ENCODE results near the gene LRRC74B.
"Not testable (repeated sequence)": the region's sequence is repeated elsewhere in the genome, so short reads cannot be mapped to it uniquely, and the experiment has no call there.

LRRC74B gene

DNA sequence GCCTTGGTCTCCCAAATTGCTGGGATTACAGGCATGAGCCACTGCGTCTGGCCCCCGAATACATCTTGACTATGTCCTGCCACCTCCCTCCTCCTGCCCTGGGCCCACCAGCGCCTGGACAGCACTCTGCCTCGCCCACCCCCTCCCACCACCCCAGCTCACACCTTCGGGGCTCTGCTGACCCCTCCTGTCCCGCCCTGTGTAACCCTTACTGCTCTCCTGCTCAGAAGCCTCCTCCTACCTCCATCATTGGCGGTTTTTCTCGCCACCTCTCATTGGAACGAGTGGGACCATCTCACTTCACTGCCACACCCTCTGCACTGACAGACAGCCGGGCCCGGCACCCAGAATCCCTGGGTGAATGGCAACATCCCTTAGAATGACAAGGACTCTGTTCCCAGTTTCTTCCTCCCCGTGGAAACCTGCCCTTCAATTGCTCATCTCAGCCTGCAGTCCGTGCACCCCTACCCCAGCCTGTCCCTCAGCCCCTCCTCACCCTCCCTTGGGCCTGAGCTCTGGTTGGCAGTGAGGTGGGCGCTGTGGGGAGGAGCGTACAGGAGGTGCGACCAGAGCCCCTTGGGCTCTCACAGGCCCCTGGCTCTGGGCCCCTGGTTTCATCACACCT is 32.2 kb downstream of the LRRC74B start:
- DNase-seq (ENCODE audit: low read depth) = no peak

DNA sequence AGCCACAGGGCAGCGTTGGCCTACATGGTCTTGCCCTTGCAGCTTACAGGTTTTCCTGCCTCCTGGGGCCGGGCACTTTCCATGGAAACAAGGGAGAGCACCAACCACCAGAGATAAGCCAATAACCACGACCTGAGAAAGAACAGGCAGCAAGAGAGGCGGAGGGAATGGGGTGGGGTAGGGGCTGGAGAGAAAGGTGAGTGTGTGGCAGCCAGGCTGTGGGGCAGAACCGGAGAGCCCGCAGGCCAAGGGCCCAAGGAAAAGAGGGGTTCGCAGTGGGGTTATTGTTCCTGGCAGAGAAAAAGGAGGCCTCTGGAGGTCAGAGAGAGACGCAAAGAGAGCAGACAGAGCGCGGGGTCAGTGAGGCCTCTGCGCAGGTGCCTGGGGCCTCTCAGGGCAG is 33.2 kb downstream of the LRRC74B start:
- no peak for DNase-seq (ENCODE audit: low read depth)

DNA sequence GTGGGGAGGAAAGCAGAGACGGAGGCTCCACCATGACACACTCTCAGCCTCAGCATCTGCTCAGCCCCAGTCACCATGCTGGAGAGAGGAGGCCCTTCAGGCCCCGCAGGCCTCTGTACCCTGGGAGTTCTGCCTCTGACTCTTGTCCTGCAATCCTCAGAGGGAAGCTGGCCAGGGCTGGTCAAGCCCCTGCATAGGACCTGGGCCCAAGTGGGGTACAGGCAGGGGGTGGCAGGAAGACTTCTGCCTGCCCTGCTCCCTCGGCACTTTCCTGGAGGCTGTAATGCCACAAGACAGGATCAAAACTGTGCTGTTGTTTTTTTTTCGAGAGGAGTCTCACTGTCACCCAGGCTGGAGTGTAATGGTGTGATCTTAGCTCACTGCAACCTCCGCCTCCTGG is 33.7 kb downstream of the LRRC74B start:
- no peak for DNase-seq (ENCODE audit: low read depth)

DNA sequence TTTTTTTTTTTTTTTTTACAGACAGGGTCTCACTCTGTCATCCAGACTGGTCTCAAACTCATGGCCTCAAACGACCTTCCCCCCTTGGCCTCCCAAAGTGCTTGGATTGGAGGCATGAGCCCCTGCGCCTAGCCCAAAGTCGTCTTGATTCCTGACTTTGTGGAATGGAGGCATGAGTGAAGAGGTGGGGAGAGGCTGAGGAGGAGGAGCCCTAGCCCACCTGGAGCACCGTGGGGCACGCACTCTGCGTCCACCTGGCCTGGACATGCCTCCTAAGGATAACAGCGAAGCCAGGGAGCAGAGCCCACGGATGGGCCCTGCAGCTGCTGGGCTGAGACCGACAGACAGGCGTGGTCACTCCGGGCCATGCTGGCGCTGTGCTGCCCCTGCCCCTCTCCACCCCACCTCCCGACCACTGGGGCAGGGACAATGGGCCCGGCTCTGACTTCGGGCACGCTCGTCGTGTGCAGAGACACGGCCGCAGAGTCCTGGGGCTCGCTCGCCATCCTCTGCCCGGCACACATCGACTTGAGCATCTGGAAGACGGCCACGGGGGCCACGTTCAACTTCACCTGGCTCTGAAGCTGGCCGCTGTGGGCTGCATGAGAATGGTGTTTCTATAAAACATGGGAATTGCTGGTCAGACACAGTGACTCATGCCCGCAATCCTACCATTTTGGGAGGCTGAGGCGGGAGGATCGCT is 34.8 kb downstream of the LRRC74B start:
- DNase-seq (ENCODE audit: low read depth) = no peak

DNA sequence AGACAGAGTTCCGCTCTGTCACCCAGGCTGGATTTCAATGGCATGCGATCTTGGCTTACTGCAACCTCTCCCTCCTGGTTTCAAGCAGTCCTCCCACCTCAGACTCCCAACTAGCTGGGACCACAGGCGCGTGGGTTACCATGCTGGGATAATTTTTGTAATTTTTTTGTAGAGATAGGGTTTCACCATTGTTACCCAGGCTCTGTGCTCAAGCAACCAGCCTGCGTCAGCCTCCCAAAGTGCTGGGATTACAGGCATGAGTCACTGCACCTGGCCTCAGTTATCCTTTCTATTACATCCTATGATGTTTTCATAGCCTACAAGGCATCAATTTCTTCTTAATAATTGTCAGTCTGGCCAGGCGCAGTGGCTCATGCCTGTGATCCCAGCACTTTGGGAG is 36.5 kb downstream of the LRRC74B start:
- DNase-seq (ENCODE audit: low read depth) = no peak

DNA sequence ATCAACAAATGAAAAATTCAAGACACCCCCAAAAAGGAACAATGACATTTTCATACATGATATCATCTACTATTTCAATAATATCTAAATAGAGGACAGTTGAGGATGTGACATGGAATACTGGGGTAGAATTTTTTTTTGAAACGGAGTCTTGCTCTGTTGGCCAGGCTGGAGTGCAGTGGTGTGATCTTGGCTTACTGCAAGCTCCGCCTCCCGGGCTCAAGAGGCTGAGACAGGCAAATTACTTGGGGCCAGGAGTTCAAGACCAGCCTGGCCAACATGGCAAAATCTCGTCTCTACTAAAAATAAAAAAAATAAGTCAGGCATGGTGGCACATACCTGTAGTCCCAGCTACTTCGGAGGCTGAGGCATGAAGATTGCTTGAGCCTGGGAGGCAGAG is 41.4 kb downstream of the LRRC74B start:
- DNase-seq (ENCODE audit: low read depth) = no peak

DNA sequence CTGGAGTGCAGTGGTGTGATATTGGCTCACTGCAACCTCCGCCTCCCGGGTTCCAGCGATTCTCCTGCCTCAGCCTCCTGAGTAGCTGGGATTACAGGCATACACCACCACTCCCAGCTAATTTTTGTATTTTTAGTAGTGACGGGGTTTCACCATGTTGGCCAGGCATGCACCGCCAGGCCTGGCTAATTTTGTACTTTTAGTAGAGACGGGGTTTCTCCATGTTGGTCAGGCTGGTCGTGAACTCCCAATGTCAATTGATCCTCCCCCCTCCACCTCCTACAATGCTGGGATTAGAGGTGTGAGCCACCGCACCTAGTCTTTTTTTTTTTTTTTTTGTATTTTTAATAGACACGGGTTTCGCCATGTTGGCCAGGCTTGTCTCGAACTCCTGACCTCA is 42.2 kb downstream of the LRRC74B start:
- DNase-seq (ENCODE audit: low read depth) = not testable (repeated sequence)

DNA sequence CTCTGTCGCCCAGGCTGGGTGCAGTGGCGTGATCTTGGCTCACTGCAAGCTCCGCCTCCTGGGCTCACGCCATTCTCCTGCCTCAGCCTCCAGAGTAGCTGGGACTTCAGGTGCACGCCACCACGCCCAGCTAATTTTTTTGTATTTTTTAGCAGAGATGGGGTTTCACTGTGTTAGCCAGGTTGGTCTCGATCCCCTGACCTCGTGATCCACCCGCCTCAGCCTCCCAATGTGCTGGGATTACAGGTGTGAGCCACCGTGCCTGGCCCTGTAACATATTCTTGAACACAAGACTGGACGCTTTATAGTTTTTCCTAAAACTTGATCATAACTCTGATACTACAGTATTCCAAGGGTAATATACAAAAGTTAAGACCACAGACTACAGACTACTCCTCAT is 45.5 kb downstream of the LRRC74B start:
- not testable (repeated sequence) for DNase-seq (ENCODE audit: low read depth)

DNA sequence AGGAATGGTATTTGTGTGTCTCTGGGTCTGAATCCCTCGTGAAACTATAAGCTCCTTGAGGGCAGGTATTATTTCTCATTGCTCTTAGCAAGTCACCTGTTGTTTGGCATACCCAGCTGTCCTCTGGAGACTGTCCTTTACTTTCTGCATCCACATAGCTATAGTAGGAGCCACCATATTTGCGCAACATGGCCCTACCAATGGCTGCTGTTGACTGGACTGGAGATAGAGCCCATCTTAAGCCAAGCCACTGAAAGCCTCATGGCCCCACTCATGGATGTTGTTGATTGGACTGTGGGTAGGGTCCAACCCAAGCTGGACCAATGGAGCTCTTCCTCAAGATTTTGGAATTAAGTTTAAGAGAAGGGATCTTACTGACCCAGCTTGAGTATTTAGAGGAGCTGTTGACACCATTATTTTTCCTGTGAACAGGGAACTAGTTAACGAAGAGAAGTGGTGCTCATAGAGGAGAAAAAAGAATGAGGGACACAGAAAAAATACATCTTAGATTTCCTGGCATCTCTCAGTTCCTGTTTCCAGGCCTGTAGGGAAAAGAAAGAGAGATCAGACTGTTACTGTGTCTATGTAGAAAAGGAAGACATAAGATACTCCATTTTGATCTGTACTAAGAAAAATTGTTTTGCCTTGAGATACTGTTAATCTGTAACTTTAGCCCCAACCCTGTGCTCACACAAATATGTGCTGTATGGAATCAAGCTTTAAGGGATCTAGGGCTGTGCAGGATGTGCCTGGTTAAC is 47.2 kb downstream of the LRRC74B start:
- DNase-seq (ENCODE audit: low read depth) = no peak

DNA sequence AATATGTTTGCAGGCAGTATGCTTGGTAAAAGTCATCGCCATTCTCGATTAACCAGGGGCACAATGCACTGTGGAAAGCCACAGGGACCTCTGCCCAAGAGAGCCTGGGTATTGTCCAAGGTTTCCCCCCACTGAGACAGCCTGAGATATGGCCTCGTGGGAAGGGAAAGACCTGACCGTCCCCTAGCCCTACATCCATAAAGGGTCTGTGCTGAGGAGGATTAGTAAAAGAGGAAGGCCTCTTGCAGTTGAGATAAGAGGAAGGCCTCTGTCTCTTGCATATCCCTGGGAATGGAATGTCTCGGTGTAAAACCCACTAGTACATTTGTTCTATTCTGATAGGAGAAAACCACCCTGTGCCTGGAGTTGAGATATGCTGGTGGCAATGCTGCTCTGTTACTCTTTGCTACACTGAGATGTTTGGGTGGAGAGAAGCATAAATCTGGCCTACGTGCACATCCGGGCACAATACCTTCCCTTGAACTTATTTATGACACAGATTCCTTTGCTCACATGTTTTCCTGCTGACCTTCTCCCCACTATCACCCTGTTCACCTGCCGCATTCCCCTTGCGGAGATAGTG is 47.9 kb downstream of the LRRC74B start:
- not testable (repeated sequence) for DNase-seq (ENCODE audit: low read depth)

DNA sequence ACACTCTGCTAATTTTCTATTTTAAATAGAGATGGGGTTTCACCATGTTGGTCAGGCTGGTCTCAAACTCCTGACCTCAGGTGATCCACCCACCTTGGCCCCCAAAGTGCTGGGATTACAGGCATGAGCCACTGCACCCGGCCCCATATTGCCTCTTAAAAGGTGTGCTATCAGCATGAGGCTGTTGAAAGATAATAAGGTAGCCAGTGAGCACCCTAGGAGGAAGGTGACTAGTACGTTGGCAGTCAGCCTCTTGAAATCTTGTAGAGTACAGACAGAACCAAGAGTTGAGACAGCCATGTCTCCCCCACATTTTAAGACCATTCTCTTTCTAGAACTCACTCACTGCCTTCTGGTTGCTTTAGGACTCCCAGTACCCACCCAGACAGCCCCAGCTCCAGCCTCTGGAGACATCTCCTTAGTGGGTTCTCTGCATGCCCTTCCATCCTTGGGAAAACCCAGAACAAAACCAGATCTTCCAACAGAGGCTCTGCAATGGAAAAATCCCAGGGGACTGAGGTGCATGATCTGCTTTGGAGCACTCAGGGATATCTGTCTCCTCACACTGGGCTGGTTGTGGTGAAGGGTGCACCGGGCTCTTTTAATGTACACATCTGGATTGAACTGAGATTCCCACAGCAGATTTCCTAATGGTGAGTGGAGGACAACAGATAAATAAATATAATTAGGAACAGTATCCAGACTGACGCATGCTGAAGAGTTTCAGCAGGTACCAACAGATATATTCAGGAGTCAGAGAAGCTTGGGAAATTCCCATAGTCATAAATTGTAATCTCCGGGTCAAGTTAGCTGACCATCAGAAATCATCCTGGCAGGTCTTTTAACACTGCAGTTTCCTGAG is 49.4 kb downstream of the LRRC74B start:
- no peak for DNase-seq (ENCODE audit: low read depth)

DNA sequence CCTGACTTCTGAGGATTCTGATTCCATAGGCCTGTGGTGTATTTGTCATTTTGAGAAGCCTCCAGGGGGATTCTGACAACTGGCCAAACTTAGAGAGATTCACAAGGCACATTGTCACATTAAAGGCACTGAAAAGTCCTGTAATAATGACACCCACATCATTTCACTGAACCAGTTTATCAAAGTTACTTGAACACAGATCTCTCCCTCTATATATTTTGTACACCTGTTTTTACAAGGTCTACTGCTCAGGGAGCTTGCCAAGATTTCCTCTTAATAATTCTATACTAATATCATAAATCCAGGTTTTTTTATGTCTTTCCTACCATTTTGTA is 50.0 kb downstream of the LRRC74B start:
- DNase-seq (ENCODE audit: low read depth) = no peak

DNA sequence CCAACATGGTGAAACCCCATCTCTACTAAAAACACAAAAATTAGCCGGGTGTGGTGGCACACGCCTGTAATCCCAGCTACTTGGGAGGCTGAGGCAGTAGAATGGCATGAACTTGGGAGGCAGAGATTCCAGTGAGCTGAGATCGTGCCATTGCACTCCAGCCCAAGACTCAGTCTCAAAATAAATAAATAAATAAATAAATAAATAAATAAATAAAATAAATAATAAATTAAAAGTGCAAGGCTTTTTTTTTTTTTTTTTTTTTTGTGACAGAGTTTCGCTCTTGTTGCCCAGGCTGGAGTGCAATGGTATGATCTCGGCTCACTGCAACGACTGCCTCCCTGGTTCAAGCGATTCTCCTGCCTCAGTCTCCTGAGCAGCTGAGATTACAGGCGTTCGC is 51.1 kb downstream of the LRRC74B start:
- DNase-seq (ENCODE audit: low read depth) = not testable (repeated sequence)

DNA sequence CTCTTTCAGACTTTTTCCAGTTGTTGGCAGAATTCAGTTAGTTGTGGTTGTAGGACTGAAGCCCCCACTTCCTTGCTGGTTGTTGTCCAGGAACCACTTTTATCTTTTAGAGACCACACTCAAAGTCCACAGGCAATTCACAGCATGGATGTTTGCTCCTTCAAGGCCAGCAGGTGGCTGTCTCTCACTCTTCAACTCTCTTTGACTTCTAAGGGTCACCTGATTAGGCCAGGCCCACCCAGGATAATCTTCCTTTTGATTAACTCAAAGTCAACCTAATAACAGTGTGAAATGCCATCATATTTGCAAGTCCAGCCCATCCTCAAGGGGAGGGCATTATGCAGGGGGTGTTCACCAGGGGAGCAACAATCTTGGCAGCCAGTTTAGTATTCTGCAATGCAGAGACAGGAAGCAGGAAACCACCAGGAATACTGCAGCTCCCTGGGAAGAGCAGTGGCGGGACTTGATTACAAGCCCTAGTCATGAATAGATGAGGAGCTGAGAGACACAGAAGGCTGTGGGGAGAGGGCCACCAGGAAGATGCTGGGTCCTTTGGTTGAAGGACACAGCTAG is 52.4 kb downstream of the LRRC74B start:
- DNase-seq (ENCODE audit: low read depth) = no peak

DNA sequence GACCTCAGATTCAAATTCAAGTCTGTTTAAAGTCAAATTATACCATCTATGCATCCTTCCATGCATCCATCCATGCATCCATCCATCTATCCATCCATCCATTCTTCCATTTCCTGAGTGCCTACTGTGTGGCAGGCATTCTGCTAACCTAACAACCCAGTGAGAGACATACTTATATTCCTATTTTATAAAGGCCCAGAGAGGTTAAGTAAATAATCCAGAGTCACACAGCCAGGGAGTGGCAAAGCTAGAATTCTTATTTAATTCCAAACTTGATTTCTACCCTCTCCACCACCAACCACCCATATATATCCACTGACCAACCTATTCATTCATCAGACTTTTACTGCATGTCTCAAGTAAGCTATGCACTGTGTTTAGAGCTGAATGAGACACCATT is 53.8 kb downstream of the LRRC74B start:
- no peak for DNase-seq (ENCODE audit: low read depth)

DNA sequence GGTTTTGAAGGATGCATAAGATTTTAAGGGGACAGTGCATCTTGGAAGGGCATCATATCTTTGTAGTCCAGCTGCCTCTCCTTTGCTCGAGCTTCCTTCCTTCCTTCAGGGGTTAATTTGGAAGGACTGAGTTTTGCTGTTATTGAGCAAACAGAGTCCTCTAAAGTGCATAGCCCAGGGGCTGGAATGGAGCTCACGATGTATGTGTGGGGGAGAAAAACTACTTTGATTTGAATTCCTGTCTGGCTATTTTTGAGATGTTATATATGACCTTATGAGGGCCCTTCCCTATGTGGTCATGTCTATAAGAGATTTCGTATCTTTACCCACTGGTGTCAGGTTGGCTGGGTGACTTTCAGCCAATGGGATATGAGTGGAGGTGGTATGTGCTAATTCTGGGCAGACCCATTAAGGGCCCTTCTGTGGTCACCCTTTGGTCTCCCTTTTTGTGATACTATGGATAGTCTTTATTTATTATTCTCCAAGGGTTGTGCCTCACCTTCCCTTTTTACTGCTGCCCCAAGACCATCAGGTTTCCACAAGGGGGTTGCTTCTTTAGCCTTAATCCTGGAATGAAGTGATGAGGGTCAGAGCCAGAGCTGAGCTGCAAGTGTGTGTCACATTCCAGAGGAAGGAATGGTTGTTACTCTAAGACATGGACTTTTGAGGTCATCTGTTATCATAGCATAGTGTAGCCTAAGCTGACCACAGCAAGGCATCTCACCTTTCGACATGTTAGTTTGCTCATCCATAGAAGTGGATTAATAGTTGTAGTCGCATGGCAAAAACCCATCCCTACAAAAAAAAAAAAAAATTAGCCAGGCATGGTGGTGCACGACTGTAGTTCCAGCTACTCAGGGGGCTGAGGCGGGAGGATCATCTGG is 54.6 kb downstream of the LRRC74B start:
- no peak for DNase-seq (ENCODE audit: low read depth)

DNA sequence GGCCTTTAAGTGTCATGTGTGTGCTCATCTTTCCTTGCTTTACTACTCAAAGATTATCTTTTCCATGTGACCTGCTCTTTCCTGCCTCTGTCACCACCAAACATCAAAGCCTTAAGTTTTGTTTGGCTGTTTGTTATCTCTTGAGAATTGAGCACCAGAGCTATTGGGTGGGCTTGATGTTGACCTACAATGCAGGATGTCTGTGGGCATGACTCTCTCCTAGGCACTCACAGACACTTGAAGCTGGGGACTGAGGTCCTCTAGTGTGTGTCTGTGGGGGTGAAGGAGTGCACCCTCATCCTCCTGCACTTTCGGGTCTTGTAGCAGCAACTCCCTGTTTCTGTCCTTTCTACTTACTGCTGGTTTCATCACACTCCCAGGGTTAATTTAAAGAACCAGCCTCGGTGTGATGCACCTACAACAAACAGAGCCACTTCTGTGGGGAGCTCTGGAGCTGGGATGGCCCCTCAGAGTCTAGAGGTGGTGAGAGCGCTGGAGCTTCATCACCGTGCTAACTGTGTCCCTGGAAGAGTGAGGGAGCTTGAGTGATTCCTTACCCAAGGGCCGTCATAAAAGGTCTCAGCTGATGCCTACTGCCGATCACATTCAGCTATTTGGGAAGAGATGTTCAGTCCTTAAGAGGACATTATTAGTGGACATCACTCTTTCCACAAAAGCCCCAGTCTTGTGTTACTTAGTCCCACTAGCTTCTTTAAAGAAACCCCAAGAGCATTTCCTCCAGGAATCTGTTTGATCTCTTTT is 56.3 kb downstream of the LRRC74B start:
- no peak for DNase-seq (ENCODE audit: low read depth)

DNA sequence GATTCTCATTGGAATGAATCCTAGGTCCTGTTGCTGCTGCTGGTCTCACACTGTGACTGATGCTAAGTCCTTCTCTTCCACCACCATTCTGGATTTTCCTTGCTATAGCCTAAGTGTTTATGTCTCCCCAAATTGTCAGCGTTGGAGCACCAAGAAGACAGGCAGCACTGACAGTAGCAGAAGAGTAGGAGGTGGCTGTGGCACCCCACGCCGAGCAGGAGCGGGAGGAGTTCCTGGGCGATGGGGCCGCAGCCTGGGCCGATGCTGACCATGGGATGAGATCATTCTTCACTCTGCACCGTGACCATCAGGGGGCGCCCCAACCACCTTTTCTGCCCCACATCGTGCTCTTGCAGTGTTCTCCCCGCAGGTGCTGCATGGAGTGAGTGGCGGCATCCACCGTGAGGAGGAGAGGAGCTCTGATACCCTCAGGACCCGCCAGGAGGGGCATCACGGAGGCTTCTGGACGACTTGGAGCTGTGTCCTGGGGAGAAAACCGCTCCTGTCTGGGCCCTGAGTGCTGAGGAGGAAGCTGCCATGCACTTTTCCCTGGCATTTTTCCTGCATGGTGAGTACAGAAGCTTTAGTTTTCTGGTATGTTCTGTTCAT is 57.0 kb downstream of the LRRC74B start:
- DNase-seq (ENCODE audit: low read depth) = peak; percentile 53

DNA sequence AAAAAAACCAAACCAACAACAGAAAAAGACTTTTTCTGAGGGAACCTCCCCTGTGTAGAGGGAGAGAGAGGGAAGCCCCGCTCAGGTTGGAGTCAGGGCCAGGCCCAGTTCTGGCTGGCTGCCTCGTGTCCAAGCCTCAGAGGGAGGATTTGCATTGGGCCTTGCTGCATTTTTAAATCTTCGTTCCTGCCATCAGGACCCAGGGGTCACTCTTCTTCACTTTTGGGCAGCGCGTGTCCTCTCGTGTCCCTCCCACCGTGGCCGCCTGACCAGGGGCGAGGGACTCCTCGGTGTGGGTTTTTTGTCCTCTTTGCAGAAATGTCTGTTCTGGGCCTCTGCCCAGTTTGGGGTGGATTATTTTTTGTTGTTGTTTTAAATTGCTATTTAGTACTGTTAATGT is 57.9 kb downstream of the LRRC74B start:
- no peak for DNase-seq (ENCODE audit: low read depth)

All from stimulated activated CD4-positive, alpha-beta T cell treated with anti-CD3 and anti-CD28 coated beads, Interleukin-2, amount 100 ng/mL, for 4 hours (primary cell).